H9 (cell line): ENCODE measurements around the gene KIF23. TPM values are rescaled to one million over a fixed set of nuclear protein-coding genes. Genes with fewer than 3 reads are reported as not detected.

Experiments
- DNase-seq: peaks from one replicate; pipeline ENCODE4 v3.0.0-alpha.2; 2017
- H2AFZ ChIP-seq: one replicate; pipeline ENCODE4 v1.6.1; 2013; ENCODE audit warnings: mild to moderate bottlenecking, low read length, control low read depth, moderate library complexity
- H2AK5ac ChIP-seq: 2 replicates; pipeline ENCODE4 v1.6.1; 2013; ENCODE audit warnings: low read length, control low read depth, mixed read lengths; ENCODE audit not compliant: insufficient read length
- H2BK120ac ChIP-seq: one replicate; pipeline ENCODE4 v1.6.1; 2013; ENCODE audit warnings: low read depth, mild to moderate bottlenecking, low read length, control low read depth, inconsistent platforms; ENCODE audit not compliant: poor library complexity, severe bottlenecking
- H2BK12ac ChIP-seq: 2 replicates; pipeline ENCODE4 v1.6.1; 2013; ENCODE audit warnings: low read length, control low read depth, mixed read lengths, low read depth; ENCODE audit not compliant: insufficient read length
- H2BK15ac ChIP-seq: 2 replicates; pipeline ENCODE4 v1.6.1; 2013; ENCODE audit warnings: low read depth, low read length, control low read depth
- H2BK20ac ChIP-seq: one replicate; pipeline ENCODE4 v1.6.1; 2013; ENCODE audit warnings: low read depth, mild to moderate bottlenecking, low read length, control low read depth, inconsistent platforms; ENCODE audit not compliant: poor library complexity, severe bottlenecking
- H2BK5ac ChIP-seq: 2 replicates; pipeline ENCODE4 v1.6.1; 2013; ENCODE audit warnings: low read length, control low read depth, mixed read lengths; ENCODE audit not compliant: insufficient read length
- H3K14ac ChIP-seq: 2 replicates; pipeline ENCODE4 v1.6.1; 2013; ENCODE audit warnings: low read length, control low read depth; ENCODE audit not compliant: insufficient read depth
- H3K18ac ChIP-seq: 2 replicates; pipeline ENCODE4 v1.6.1; 2013; ENCODE audit warnings: low read depth, mild to moderate bottlenecking, mixed read lengths, low read length, control low read depth; ENCODE audit not compliant: insufficient read length
- H3K23ac ChIP-seq: 2 replicates; pipeline ENCODE4 v1.6.1; 2013; ENCODE audit warnings: low read length, control low read depth, mixed read lengths, low read depth; ENCODE audit not compliant: insufficient read length
- H3K23me2 ChIP-seq: 2 replicates; pipeline ENCODE4 v1.6.1; 2013; ENCODE audit warnings: low read depth, mild to moderate bottlenecking, mixed read lengths, low read length, control low read depth; ENCODE audit not compliant: insufficient read length, poor library complexity, severe bottlenecking
- H3K27ac ChIP-seq: 2 replicates; pipeline ENCODE4 v1.5.1; 2013; ENCODE audit warnings: low read length, control low read depth, mixed read lengths, low read depth; ENCODE audit not compliant: insufficient read length
- H3K27me3 ChIP-seq: 2 replicates; pipeline ENCODE4 v1.6.1; 2013; ENCODE audit warnings: low read length, control low read depth, inconsistent platforms; ENCODE audit not compliant: insufficient read depth
- H3K4ac ChIP-seq: 2 replicates; pipeline ENCODE4 v1.6.1; 2013; ENCODE audit warnings: low read depth, mild to moderate bottlenecking, control low read depth, inconsistent platforms, low read length, moderate library complexity
- H3K4me1 ChIP-seq: 2 replicates; pipeline ENCODE4 v1.6.1; 2013; ENCODE audit warnings: low read length, control low read depth, inconsistent platforms; ENCODE audit not compliant: insufficient read depth
- H3K4me2 ChIP-seq: 2 replicates; pipeline ENCODE4 v1.6.1; 2013; ENCODE audit warnings: low read length, control low read depth, mixed read lengths; ENCODE audit not compliant: insufficient read length, insufficient read depth
- H3K56ac ChIP-seq: 2 replicates; pipeline ENCODE4 v1.6.1; 2013; ENCODE audit warnings: low read depth, mild to moderate bottlenecking, mixed read lengths, low read length, control low read depth; ENCODE audit not compliant: insufficient read length
- H3K79me1 ChIP-seq: 2 replicates; pipeline ENCODE4 v1.6.1; 2013; ENCODE audit warnings: low read depth, mild to moderate bottlenecking, moderate library complexity, low read length, control low read depth, inconsistent platforms; ENCODE audit not compliant: insufficient read depth, poor library complexity, severe bottlenecking
- H3K79me2 ChIP-seq: 2 replicates; pipeline ENCODE4 v1.6.1; 2013; ENCODE audit warnings: low read length, control low read depth, inconsistent platforms; ENCODE audit not compliant: insufficient read depth
- H3K9ac ChIP-seq: 2 replicates; pipeline ENCODE4 v1.6.1; 2013; ENCODE audit warnings: low read length, control low read depth, mixed read lengths; ENCODE audit not compliant: insufficient read length; ENCODE audit errors: extremely low read depth
- H3K9me3 ChIP-seq: one replicate; pipeline ENCODE4 v1.6.1; 2013; ENCODE audit warnings: low read depth, low read length, inconsistent platforms; ENCODE audit not compliant: control insufficient read depth
- H3T11ph ChIP-seq: one replicate; pipeline ENCODE4 v1.6.1; 2013; ENCODE audit warnings: mild to moderate bottlenecking, low read length, control low read depth, inconsistent platforms
- H4K20me1 ChIP-seq: one replicate; pipeline ENCODE4 v1.6.1; 2013; ENCODE audit not compliant: control insufficient read depth, insufficient read length, insufficient read depth
- H4K5ac ChIP-seq: 2 replicates; pipeline ENCODE4 v1.6.1; 2013; ENCODE audit warnings: low read depth, mild to moderate bottlenecking, mixed read lengths, low read length, control low read depth; ENCODE audit not compliant: insufficient read length
- H4K8ac ChIP-seq: replicated peaks from 2 replicates; pipeline ENCODE4 v1.6.1; 2013; ENCODE audit warnings: low read length, control low read depth, mixed read lengths, low read depth; ENCODE audit not compliant: insufficient read length
- H4K91ac ChIP-seq: 2 replicates; pipeline ENCODE4 v1.6.1; 2013; ENCODE audit warnings: low read depth, mild to moderate bottlenecking, moderate library complexity, mixed read lengths, low read length, control low read depth; ENCODE audit not compliant: insufficient read length
- H3K27ac Mint-ChIP-seq, 3 experiments: 2 replicates in 2 of 3; 3 replicates in 1 of 3; pipeline ENCODE4 v1.8.0; 2020 to 2021; ENCODE audit warnings: mixed read lengths in 3 of 3, mild to moderate bottlenecking in 1 of 3, moderate library complexity in 1 of 3
- H3K27me3 Mint-ChIP-seq: 2 replicates; pipeline ENCODE4 v1.8.0; 2021; ENCODE audit warnings: low read depth, mild to moderate bottlenecking, moderate library complexity, mixed read lengths
- H3K36me3 Mint-ChIP-seq, 3 experiments: 2 replicates in 2 of 3; 3 replicates in 1 of 3; pipeline ENCODE4 v1.8.0; 2020 to 2021; ENCODE audit warnings: low read depth in 3 of 3, mixed read lengths in 3 of 3; ENCODE audit not compliant: insufficient read depth in 1 of 3
- H3K4me1 Mint-ChIP-seq, 2 experiments: 2 replicates each; pipeline ENCODE4 v1.8.0; 2020; ENCODE audit warnings: mixed read lengths in 2 of 2
- H3K4me3 Mint-ChIP-seq, 2 experiments: 2 replicates in 1 of 2; 3 replicates in 1 of 2; pipeline ENCODE4 v1.8.0; 2020 to 2021; ENCODE audit warnings: mild to moderate bottlenecking in 2 of 2, mixed read lengths in 2 of 2, moderate library complexity in 1 of 2
- H3K9me3 Mint-ChIP-seq, 2 experiments: 2 replicates in 1 of 2; 3 replicates in 1 of 2; pipeline ENCODE4 v1.8.0; 2020; ENCODE audit warnings: mild to moderate bottlenecking in 2 of 2, mixed read lengths in 2 of 2, moderate library complexity in 1 of 2
- WGBS: extraction: QIAGEN DNeasy Blood & Tissue Kit; methylation state at CpG from one replicate; pipeline ENCODE4 v1.1.7; 2013; ENCODE audit warnings: missing lambda C conversion rate, low lambda C conversion rate, mixed read lengths; ENCODE audit not compliant: insufficient read length; ENCODE audit errors: extremely low coverage; 5-methylcytosine and 5-hydroxymethylcytosine counted together
- total RNA-seq: library from RNA; stranded (reverse); gene quantifications from 2 replicates; pipeline ENCODE4 v1.2.1, GENCODE V29; 2021
- TF ChIP-seq, protein P1 (sequence below): fragments of 200-600 bp; sonication (generic); conservative IDR thresholded peaks from 3 replicates; pipeline ENCODE4 v1.8.0; 2021; ENCODE audit warnings: antibody characterized with exemption, mild to moderate bottlenecking

KIF23 gene
- total RNA-seq, 1 experiment from 2014 or later: 55.4 TPM

DNA sequence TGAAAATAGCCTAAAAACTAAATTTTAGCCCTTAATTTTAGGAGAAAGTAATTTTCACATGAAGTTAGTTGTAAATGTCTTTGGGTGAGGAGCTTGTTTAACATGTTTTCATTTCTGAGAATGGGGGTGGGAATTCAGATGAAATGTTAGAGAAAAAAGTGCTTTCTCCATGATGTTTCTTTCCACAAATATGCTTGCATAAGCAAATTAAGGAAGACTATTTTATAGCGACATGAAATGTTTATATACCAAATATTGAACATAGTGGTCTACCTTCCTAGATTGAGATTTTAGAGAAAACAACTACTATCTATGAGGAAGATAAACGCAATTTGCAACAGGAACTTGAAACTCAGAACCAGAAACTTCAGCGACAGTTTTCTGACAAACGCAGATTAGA, 25.5 kb downstream of the KIF23 start:
- Histone ChIP-seq H3K4ac (no peak overlapping the region), H3K14ac (no peak overlapping the region), H3K23me2 (no peaks in the 10 kb centered on the region), H3K56ac (no peak overlapping the region), H4K5ac (no peak overlapping the region), H2BK20ac (no peak overlapping the region), H3K4me1 (no peaks in the 10 kb centered on the region), H2AFZ (no peak overlapping the region), H3K18ac (no peak overlapping the region), H2BK15ac (no peak overlapping the region), H4K20me1 (no peaks in the 10 kb centered on the region), H2BK5ac (no peak overlapping the region), H2AK5ac (no peak overlapping the region), H3K23ac (no peak overlapping the region), H3T11ph (no peak overlapping the region), H4K91ac (no peak overlapping the region), H3K9ac (no peak overlapping the region), H3K79me1 (no peaks in the 10 kb centered on the region), H3K27ac (no peak overlapping the region), H2BK12ac (no peak overlapping the region), H4K8ac (no peak overlapping the region), H3K9me3 (no peaks in the 10 kb centered on the region), H3K79me2 (no peaks in the 10 kb centered on the region), H2BK120ac (no peak overlapping the region), H3K27me3 (no peaks in the 10 kb centered on the region), H3K4me2 (no peak overlapping the region)
- no peaks in the 10 kb centered on the region for H3K4me1 Mint-ChIP-seq
- no peaks in the 10 kb centered on the region for H3K27me3 Mint-ChIP-seq
- no peaks in the 10 kb centered on the region for H3K9me3 Mint-ChIP-seq
- H3K27ac Mint-ChIP-seq: no peak overlapping the region
- no peak overlapping the region for H3K4me3 Mint-ChIP-seq
- H3K36me3 Mint-ChIP-seq: peaks cover 46 to 87% (median 81%) of the 10 kb centered on the region in 3 experiments; a peak in 6 of 7 replicates
- TF ChIP-seq, protein P1, sequence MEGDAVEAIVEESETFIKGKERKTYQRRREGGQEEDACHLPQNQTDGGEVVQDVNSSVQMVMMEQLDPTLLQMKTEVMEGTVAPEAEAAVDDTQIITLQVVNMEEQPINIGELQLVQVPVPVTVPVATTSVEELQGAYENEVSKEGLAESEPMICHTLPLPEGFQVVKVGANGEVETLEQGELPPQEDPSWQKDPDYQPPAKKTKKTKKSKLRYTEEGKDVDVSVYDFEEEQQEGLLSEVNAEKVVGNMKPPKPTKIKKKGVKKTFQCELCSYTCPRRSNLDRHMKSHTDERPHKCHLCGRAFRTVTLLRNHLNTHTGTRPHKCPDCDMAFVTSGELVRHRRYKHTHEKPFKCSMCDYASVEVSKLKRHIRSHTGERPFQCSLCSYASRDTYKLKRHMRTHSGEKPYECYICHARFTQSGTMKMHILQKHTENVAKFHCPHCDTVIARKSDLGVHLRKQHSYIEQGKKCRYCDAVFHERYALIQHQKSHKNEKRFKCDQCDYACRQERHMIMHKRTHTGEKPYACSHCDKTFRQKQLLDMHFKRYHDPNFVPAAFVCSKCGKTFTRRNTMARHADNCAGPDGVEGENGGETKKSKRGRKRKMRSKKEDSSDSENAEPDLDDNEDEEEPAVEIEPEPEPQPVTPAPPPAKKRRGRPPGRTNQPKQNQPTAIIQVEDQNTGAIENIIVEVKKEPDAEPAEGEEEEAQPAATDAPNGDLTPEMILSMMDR: no peak
- WGBS: no CpG with 5 or more reads among the region's 4 CpGs
- no peak for DNase-seq
